HG03457 (cell line): ENCODE data around the gene PLEKHG4.

Source experiments
- ATAC-seq: cut with Tn5 transposase; IDR thresholded peaks from one replicate; pipeline ENCODE4 v1.9.1; 2021; ENCODE audit warnings: moderate number of reproducible peaks; ENCODE audit not compliant: unreplicated experiment

PLEKHG4 gene

GRCh38 chr16:67317853-67318252 is 38.5 kb downstream of the PLEKHG4 start:
- ATAC-seq, result no peak

GRCh38 chr16:67326115-67326471 is 46.8 kb downstream of the PLEKHG4 start:
- no peak for ATAC-seq

- ATAC-seq, result no peak
These were observed 47.4 kb downstream of the PLEKHG4 start, which contains the start of the genes KCTD19 and LRRC36 for GRCh38 chr16:67326472-67327309. Gene KCTD19, minus strand, starts transcription at chr16:67326741. Its CDS starts 34 bp downstream, at chr16:67326707. Gene LRRC36, plus strand, starts transcription at chr16:67326815. Its CDS starts 48 bp downstream, at chr16:67326863.

- no peak for ATAC-seq
These were observed 48.4 kb downstream of the PLEKHG4 start for GRCh38 chr16:67327743-67328142.

GRCh38 chr16:67329901-67330300 is 50.6 kb downstream of the PLEKHG4 start:
- no peak for ATAC-seq

- no peak for ATAC-seq
These were observed 54.0 kb downstream of the PLEKHG4 start for GRCh38 chr16:67333315-67333714.

- ATAC-seq, result no peak
These were observed 56.8 kb downstream of the PLEKHG4 start for GRCh38 chr16:67336116-67336515.

- no peak for ATAC-seq
These were observed 57.3 kb downstream of the PLEKHG4 start for GRCh38 chr16:67336648-67337047.
